Cerebellar cortex (tissue), 1 donor: Measurements from ENCODE around the gene CENPA.
A peak's percentile ranks its signal among the peaks of the same experiment; 100 is the strongest.
"Not testable (repeated sequence)": the region's sequence is repeated elsewhere in the genome, so short reads cannot be mapped to it uniquely, and the experiment has no call there.

Experiments used
- DNase-seq: peaks from one replicate; pipeline ENCODE4 v3.0.0-alpha.2; 2015; ENCODE audit warnings: low spot score

The CENPA gene

GRCh38 chr2:26792720-26793119, 6.9 kb downstream of the CENPA start:
- DNase-seq = no peak

DNA sequence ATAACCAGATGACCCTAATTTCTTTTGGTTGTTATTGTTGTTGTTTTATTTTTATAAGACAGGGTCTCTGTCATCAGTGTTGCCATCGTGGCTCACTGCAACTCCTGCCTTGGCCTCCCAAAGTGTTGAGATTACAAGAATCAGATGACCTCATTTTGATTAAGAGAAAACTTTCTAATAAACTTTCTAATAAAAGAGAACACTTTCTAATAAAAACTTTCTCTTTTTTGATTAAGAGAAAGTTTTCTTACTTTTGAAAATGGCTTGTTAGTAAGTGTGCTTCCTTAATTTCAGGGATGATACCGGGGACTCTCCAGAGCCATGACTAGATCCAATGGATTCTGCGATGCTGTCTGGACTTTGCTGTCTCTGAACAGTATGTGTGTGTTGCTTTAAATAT, 7.7 kb downstream of the CENPA start:
- DNase-seq = no peak

GRCh38 chr2:26795135-26795534, 9.3 kb downstream of the CENPA start:
- DNase-seq = not testable (repeated sequence)

- no peak for DNase-seq
Observed at GRCh38 chr2:26801328-26801727, 15.5 kb downstream of the CENPA start.

GRCh38 chr2:26801796-26802195, 15.9 kb downstream of the CENPA start:
- no peak for DNase-seq

DNA sequence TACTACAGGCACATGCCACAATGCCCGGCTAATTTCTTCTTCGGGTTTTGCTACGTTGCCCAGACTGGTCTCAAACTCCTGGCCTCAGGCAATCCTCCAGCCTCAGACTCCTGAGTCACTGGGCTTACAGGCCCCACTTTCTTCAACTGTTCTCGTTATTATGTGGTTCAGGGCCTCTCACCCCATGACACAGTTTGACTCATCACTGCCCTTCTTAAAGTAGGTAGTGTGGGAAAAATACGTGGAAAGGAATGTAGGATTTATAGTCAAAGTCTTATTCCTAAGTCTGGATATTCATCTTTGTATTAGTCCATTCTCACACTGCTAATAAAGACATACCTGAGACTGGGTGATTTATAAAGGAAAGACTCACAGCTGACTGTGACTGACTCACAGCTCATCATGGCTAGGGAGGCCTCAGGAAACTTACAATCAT, 19.4 kb downstream of the CENPA start:
- no peak for DNase-seq

DNA sequence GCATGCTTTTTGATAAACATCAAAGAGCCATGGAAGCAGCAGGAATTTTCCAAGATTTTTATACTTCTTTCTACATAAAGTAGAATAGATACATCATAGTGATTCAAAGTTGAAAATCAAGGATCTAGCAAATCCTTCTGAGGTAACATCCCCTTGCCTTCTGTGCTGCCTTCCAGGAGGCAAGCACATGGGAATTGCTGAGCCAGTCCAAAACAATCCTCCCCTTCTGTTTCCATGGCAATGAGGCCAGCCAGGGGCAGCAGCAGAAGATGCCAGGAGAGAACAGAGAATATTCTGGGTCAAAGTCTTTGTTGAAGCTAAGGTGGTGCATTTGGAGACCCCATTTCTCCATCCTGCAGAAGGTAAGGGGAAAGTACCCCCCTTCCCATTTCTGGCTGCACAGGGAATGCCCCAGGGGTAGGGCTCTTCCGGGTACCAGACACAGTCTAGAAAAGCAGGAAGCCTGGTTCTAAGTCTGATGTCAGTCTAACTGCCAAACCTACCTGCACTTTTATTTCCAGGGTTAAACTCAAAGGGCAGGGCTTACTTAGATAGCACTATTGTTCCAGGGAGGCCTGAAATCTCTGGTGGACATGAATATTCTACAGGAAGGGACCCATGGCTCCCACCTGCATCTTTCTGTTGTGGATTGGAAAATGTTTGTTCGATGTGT, 22.1 kb downstream of the CENPA start:
- DNase-seq = peak; percentile 81

DNA sequence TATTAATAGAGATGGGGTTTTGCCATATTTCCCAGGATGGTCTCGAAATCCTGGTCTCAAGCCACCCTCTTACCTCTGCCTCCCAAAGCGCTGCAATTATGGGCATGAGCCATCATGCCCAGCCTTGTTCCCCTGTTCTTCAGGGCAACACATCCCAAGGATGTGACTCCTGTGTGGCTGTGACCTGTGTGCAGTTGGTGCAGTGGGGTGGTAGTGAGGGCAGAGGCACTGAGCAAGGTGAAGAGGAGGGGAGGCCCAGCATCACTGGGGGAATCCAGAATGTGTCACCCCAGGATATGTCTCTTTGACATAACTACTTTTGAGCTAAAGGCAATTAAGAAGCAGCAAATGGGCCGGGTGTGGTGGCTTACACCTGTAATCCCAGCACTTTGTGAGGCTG, 23.4 kb downstream of the CENPA start:
- DNase-seq = no peak

DNA sequence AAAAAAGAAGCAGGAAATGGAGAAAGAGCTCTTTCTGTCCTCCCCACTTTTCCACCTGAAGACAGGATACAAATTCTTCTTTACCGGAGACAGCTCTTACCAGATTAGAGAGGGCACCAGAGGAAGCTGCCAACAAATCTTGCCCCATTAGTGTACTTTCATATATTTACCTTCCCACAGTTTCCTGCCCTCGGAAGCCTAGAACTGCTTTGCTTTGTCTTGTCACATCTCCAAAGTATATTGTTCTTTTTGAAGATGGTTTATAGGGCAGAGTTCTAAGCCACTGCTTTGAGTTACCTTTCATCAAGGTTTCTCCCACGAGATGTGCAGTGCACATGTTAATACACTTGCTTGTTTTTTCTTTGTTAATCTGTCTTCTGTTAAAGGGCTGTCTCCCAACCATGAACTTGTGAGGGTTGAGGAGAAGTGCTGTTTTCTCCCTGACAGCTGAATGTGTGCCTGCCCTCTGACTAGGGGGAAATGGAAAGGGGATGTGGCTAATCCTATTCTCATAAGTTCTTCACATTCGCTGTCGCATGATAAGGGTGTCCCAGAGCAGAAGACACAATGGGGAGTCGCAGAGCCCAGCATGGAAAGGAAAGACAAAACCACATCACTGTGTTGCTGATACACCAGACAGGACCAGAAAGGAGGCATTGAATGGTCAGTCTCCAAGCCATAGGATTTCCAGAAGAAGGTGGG, 24.2 kb downstream of the CENPA start:
- DNase-seq = no peak

DNA sequence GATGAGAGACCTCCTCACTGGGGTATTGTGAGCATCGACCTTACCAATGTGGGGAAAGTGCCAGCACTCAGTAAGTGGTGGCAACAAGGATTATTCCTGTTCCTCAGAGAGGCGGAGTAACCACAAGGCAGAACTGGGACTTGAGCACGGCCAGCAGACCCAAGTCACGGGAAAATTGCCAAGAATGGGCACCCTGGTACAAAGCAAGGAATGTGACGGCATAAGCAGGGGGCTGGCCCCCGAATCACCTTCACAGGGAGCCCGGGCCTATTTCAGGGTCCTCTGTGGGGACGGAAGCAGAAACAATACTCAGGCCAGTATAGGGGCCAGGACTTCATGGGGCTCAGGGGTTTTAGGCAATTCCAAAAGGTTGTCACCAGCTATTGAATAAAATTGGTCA, 25.4 kb downstream of the CENPA start:
- DNase-seq = no peak

GRCh38 chr2:26811791-26812694, 26.2 kb downstream of the CENPA start:
- no peak for DNase-seq

- DNase-seq = no peak
Observed at GRCh38 chr2:26812731-26813130, 26.9 kb downstream of the CENPA start.

GRCh38 chr2:26814072-26814765, 28.4 kb downstream of the CENPA start:
- DNase-seq = not testable (repeated sequence)

GRCh38 chr2:26816893-26817292, 31.0 kb downstream of the CENPA start:
- DNase-seq = no peak

GRCh38 chr2:26818255-26818654, 32.4 kb downstream of the CENPA start:
- DNase-seq = no peak

GRCh38 chr2:26818972-26819371, 33.1 kb downstream of the CENPA start:
- no peak for DNase-seq

GRCh38 chr2:26820932-26821331, 35.1 kb downstream of the CENPA start:
- DNase-seq = no peak

- DNase-seq = no peak
Observed at GRCh38 chr2:26822877-26823276, 37.0 kb downstream of the CENPA start.

DNA sequence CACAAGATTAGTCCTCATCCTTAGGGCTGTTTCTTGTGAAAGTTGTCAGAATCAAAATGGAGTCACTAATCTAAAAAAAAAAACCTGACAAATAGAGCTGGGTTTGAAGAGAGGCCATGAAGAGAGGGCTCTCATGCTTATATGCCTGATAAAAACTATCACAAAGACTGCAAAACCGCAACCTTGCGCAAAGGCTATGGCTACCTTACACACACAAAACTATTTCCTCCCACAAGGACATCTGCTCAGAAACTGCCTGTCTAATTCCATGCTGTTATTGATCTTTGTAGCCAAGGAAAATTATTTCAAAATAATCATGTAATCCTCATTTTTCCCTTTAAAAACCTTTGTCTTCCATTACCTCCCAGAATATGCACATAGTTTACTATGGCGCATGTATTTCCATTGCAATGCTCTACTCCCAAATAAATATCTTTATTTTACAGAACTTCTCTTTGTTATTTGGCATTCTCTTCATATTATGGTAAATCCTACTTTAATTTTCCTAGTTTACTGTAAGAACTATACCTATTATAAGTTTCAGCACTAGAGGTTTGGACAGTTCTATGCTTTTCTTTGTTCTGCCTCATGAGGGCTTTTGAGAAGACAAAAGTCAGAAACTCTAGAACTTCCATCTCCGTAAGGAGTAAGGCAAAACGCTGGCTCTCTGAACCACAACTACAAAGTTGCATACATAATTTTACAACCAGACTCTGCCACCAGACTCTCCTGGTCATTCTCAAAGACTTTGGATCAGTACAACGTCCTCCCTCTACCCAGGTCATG, 52.5 kb downstream of the CENPA start:
- no peak for DNase-seq

- DNase-seq = peak; percentile 16
Observed at GRCh38 chr2:26840937-26841610, 55.2 kb downstream of the CENPA start.

GRCh38 chr2:26843041-26843440, 57.2 kb downstream of the CENPA start:
- no peak for DNase-seq
